HCT116 (cell line): ENCODE measurements around the gene FRMPD4.

Experiments
- POLR2A ChIP-seq: IDR thresholded peaks from 2 replicates; pipeline ENCODE4 v1.7.0; 2011; ENCODE audit warnings: borderline replicate concordance; ENCODE audit not compliant: insufficient read depth, insufficient read length; ENCODE audit errors: extremely low read depth
- SRF ChIP-seq: IDR thresholded peaks from 2 replicates; pipeline ENCODE4 v1.6.1; 2012; ENCODE audit warnings: low read depth

DNA sequence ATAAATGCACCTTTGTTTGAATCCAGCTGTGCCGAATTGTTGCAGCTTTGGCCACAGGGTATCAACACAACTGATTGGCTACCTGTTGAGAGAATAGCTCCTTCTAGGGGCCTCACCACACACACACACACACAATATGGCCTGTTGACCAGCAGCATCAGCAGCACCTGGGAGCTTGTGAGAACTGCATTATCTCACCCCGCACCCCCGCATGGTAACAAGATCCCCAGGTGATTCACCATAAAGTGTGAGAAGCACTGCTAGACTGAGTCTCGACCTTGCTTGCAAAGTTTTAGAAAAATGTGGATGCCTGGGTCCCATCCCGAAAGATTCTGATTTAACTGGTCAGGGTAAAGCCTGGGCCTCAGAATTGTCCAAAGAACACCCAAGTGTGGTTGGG is 476.0 kb downstream of the FRMPD4 start:
- TF ChIP-seq POLR2A (no peak), SRF (no peak)
